Islet of Langerhans (tissue), 1 donor: ENCODE measurements around the gene HAUS2.

ENCODE experiments used
- FAIRE-seq: peaks from one replicate; lab custom pipeline; 2011; peaks lifted over from hg19 to GRCh38; lab: Jason Lieb, UNC

HAUS2 gene

DNA sequence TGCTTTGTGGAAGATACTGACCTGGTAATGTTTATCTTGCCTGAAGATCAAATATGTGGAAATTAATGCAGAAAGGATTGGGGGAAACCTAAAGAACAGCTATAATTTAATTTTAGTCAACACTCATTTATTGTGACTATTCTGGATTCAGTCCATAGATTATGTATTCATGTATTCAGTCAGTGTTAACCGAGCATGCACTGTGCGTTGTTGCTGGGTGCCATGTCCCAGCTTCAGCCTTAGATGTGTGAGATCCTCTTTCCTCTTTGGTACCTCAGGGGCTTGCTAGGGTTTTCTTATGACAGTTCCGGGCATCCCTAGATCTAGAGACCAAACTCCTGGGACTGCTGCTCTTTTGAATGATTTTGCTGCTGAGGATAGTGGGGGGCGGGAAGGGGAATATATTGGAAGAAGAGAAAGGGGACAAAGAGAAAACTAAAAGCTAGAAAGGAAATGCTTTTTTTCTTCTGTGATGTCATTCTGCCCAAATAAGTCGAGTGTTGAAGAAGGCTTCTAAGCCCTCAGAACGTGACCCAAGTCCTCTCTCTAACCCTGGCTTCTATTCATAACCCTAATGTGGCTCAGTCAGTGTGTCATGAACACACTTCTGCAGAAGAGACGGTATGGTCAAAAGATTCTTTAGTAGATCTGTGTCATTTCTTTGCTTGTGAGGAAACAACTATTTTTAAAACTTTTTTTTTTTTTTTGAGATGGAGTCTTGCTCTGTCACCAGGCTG, 60.3 kb downstream of the HAUS2 start:
- no peak for FAIRE-seq

DNA sequence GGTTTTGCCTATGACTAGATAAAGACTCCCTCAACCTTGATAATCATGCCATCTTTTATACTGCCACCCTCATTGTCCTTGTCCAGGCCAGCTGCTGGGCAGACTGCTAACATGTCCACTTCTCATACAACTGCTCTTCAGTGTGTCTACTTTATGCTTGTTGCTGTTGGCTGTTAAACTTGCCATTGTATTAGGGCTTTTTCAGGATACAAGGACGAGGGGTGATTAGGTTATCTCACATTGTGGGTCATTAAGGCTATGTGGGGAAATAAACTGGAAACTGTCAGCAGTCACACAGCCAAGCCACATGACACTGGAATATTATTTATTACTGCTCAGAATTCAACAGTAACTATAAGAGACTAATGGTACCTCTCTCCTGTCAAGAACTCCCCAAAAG, 62.9 kb downstream of the HAUS2 start:
- FAIRE-seq: no peak

DNA sequence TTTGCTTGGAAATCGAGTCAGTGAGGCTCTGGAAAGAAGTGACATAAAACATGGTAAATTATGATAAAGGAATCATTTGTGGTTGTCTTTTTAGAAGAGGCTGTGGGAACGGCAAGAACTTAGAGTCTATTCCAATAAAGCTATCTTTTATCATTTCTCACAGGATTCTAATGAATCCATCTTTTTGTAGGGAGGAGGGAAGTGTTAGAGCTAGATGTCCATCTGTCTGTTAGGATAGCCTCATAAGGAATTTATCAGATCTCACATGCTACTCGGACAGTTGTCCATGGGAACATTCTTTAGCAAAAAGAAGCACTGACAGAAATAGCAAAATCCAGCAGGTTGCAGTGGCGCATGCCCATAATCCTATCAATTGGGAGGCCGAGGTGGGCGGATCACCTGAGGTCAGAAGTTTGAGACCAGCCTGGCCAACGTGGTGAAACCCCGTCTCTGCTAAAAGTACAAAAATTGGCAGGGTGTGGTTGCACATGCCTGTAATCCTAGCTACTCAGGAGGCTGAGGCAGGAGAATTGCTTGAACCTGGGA, 63.8 kb downstream of the HAUS2 start:
- no peak for FAIRE-seq

DNA sequence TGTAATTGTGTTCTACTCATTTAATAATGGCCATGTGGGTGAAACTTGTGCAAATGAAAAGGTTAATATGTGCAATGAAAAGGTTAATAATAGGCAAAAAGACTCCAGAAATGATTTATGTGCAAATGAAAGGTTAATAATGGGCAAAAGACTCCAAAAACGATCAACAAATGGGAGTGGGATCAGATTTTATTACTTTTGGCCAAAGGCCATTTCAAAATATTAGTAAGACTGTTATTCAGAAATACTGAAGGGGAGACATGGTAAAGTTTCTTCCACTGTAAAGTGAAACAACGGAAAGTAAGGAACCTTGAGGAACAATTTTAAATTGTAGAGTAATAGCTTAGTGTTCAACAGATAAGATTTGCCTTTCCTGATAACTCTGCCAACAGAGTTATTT, 67.5 kb downstream of the HAUS2 start:
- no peak for FAIRE-seq
